Measurements from ENCODE around the gene BABAM2. TPM values are rescaled to one million over a fixed set of nuclear protein-coding genes. Genes with fewer than 3 reads are reported as not detected.

Gene BABAM2
- total and polyA plus RNA-seq, 9 of the 15 experiments (the other 6 are each of a cell fraction or from before 2014, with no cell fraction given) = 10.9 to 37.4 (median 25.6) TPM

- DNase-seq (ENCODE audit: extremely low read depth in 1 of 4, low spot score in 3 of 4) = no peak
- Histone ChIP-seq H3K9me1 (ENCODE audit: control insufficient read depth, insufficient read depth, low read length) (no peaks in the 10 kb centered on the region), H3K4me1 (replicated peaks in 1 of 2; ENCODE audit: control insufficient read depth in 2 of 2, insufficient read depth in 2 of 2, low read length in 2 of 2) (no peaks in the 10 kb centered on the region), H3K9ac (ENCODE audit: insufficient read depth in 1 of 2, low read depth in 2 of 2, low read length in 2 of 2) (no peak overlapping the region), H2AFZ (ENCODE audit: low read depth, low read length) (no peak overlapping the region), H3K4me2 (ENCODE audit: insufficient read depth, low read length) (no peak overlapping the region), H3K27ac (ENCODE audit: extremely low read depth, low read depth, low read length) (no peak overlapping the region), H4K20me1 (replicated peaks; ENCODE audit: control insufficient read depth, insufficient read depth, low read length) (no peaks in the 10 kb centered on the region), H3K4me3 (no peak overlapping the region), H3K27me3 (ENCODE audit: control insufficient read depth in 2 of 2, insufficient read depth in 2 of 2, low read length in 2 of 2) (no peaks in the 10 kb centered on the region), H3K36me3 (ENCODE audit: control insufficient read depth, insufficient read depth, low read length) (no peaks in the 10 kb centered on the region), H3K79me2 (ENCODE audit: control insufficient read depth, insufficient read depth, low read length) (no peaks in the 10 kb centered on the region), H3K9me3 (replicated peaks; ENCODE audit: control insufficient read depth, insufficient read depth, low read depth, low read length) (no peaks in the 10 kb centered on the region)
- intact Hi-C loops (cut with micrococcal nuclease) (no loop called here), in situ Hi-C loops (cut with MboI) (no loop called here)
- ChIA-PET POLR2A (no interaction called here), CTCF (ENCODE audit: low intra/inter-chr PET ratio) (no interaction called here)
- WGBS (ENCODE audit: insufficient coverage, low coverage, missing lambda C conversion rate) = 20% methylated on average over 2 of the region's 2 CpGs
- TF ChIP-seq, protein P1, sequence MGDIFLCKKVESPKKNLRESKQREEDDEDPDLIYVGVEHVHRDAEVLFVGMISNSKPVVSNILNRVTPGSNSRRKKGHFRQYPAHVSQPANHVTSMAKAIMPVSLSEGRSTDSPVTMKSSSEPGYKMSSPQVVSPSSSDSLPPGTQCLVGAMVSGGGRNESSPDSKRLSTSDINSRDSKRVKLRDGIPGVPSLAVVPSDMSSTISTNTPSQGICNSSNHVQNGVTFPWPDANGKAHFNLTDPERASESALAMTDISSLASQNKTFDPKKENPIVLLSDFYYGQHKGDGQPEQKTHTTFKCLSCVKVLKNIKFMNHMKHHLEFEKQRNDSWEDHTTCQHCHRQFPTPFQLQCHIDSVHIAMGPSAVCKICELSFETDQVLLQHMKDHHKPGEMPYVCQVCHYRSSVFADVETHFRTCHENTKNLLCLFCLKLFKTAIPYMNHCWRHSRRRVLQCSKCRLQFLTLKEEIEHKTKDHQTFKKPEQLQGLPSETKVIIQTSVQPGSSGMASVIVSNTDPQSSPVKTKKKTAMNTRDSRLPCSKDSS (IDR thresholded peaks at IDR 0.05; ENCODE audit: low read depth, partially characterized antibody) = no peak
- TF ChIP-seq RAD21 (CRISPR knock-in tag; conservative IDR thresholded peaks at IDR 0.05 in 1 of 2, IDR thresholded peaks at IDR 0.05 in 1 of 2) = no peak
- TF ChIP-seq, protein P2, sequence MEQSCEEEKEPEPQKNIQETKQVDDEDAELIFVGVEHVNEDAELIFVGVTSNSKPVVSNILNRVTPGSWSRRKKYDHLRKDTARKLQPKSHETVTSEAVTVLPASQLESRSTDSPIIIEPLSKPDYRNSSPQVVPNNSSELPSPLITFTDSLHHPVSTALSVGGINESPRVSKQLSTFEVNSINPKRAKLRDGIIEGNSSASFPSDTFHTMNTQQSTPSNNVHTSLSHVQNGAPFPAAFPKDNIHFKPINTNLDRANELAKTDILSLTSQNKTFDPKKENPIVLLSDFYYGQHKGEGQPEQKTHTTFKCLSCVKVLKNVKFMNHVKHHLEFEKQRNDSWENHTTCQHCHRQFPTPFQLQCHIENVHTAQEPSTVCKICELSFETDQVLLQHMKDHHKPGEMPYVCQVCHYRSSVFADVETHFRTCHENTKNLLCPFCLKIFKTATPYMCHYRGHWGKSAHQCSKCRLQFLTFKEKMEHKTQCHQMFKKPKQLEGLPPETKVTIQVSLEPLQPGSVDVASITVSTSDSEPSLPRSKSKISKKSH (CRISPR knock-in tag; IDR thresholded peaks at IDR 0.05) = no peak
- no peak for TF ChIP-seq NUFIP1 (IDR thresholded peaks at IDR 0.05; ENCODE audit: partially characterized antibody)
- no peak for TF ChIP-seq SOX6 (IDR thresholded peaks at IDR 0.05)
- TF ChIP-seq ZNF780A (CRISPR knock-in tag; IDR thresholded peaks at IDR 0.05) = no peak
- no peak for TF ChIP-seq HNRNPK (IDR thresholded peaks at IDR 0.05; ENCODE audit: low read depth, low read length, poor library complexity, severe bottlenecking)
- TF ChIP-seq SNRNP70 (optimal IDR thresholded peaks at IDR 0.05; ENCODE audit: low read depth, low read length) = no peak
- TF ChIP-seq SMAD3 (CRISPR knock-in tag; conservative IDR thresholded peaks at IDR 0.05) = no peak
- TF ChIP-seq STAT5B (CRISPR knock-in tag; IDR thresholded peaks at IDR 0.05) = no peak
- TF ChIP-seq RBM14 (IDR thresholded peaks at IDR 0.05; ENCODE audit: borderline replicate concordance, insufficient read depth, low read depth, low read length) = no peak
- no peak for TF ChIP-seq ARID3A (IDR thresholded peaks at IDR 0.05; ENCODE audit: borderline replicate concordance, low read depth, low read length)
- TF ChIP-seq SP1 (CRISPR knock-in tag; IDR thresholded peaks at IDR 0.05) = no peak
- TF ChIP-seq ZC3H11A (IDR thresholded peaks at IDR 0.05; ENCODE audit: low read depth, low read length) = no peak
- no peak for TF ChIP-seq KLF13 (tag; IDR thresholded peaks at IDR 0.05; ENCODE audit: borderline replicate concordance, low read depth)
- TF ChIP-seq, protein P3, sequence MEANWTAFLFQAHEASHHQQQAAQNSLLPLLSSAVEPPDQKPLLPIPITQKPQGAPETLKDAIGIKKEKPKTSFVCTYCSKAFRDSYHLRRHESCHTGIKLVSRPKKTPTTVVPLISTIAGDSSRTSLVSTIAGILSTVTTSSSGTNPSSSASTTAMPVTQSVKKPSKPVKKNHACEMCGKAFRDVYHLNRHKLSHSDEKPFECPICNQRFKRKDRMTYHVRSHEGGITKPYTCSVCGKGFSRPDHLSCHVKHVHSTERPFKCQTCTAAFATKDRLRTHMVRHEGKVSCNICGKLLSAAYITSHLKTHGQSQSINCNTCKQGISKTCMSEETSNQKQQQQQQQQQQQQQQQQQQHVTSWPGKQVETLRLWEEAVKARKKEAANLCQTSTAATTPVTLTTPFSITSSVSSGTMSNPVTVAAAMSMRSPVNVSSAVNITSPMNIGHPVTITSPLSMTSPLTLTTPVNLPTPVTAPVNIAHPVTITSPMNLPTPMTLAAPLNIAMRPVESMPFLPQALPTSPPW (CRISPR knock-in tag; IDR thresholded peaks at IDR 0.05) = no peak
- TF ChIP-seq GTF2E2 (tag; IDR thresholded peaks at IDR 0.05) = no peak
- no peak for ATAC-seq
- FAIRE-seq = no peak
- no TSS peak for BruUV-seq (replicated peaks)
Observed at GRCh38 chr2:27965841-27966240, 75.3 kb downstream of the BABAM2 start.
